COR-L47 (cell line): ENCODE data around the gene MACROD2.
"Not testable (repeated sequence)": the region's sequence is repeated elsewhere in the genome, so short reads cannot be mapped to it uniquely, and the experiment has no call there.

ENCODE experiments used
- DNase-seq: peaks from one replicate; lab custom pipeline; 2025; lab: John Stamatoyannopoulos, UW

MACROD2 gene

GRCh38 chr20:15370370-15370769 lies 1375.1 kb downstream of the MACROD2 start:
- no peak for DNase-seq

DNA sequence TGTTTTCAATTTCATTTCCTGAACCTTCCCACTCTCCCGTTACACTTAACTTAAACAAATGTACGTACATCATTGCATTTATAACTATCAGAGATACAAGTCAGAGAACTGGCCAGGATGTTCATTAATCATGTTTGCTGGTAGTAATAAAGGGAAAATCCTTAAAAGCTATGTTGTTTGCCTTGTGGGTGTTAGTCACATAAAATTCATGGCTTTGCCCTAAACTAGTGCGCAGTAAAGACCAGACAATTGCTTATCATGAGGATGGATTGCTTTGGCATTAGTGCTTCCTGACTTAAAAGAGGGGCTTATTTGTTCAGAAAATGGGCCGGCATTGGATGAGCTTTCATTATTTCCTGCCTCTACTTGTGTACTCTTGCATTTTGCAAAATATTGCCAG lies 1379.4 kb downstream of the MACROD2 start:
- DNase-seq = no peak

- DNase-seq = no peak
Measured at GRCh38 chr20:15375836-15376235, 1380.5 kb downstream of the MACROD2 start.

- DNase-seq = not testable (repeated sequence)
Measured at GRCh38 chr20:15377603-15378002, 1382.3 kb downstream of the MACROD2 start.

DNA sequence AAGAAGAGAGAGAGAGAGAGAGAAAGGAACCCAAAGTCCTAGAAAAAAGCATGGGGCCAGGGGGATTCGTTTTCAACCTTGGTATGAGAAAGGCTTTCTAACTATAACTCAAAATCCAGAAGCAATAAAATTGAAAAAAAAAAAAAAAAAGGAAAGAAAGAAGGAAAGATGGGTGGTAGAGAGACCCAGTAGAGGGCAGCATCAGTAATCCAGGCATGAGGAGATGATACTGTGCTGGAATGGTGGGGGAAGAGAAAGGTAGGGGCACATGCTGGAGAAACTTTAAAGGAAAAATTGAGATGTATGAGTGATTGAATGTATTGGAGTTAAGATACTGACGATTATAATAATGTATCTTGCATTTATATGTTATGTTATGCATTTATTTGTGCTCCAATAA lies 1382.8 kb downstream of the MACROD2 start:
- DNase-seq = no peak

- no peak for DNase-seq
Measured at GRCh38 chr20:15379681-15380296, 1384.5 kb downstream of the MACROD2 start.

DNA sequence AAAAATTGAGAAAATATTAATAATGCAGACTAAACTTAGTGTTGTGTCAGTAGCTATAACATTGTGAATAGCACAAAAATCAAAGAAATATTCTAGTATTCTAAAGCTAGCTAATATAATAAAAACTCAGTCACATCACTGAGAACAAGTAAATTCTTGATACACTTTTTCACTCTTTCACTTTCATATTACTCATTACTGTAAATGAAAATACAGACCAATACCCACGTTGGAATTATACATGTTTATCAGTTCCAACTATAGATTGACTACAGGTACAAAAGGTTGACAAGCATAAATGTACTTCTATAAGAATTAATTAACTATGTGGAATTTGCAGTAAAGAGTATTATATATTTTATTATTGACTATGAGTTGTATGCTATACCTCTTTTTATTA lies 1385.5 kb downstream of the MACROD2 start:
- no peak for DNase-seq

GRCh38 chr20:15387228-15387627 lies 1391.9 kb downstream of the MACROD2 start:
- no peak for DNase-seq

- no peak for DNase-seq
Measured at GRCh38 chr20:15395457-15395856, 1400.1 kb downstream of the MACROD2 start.

DNA sequence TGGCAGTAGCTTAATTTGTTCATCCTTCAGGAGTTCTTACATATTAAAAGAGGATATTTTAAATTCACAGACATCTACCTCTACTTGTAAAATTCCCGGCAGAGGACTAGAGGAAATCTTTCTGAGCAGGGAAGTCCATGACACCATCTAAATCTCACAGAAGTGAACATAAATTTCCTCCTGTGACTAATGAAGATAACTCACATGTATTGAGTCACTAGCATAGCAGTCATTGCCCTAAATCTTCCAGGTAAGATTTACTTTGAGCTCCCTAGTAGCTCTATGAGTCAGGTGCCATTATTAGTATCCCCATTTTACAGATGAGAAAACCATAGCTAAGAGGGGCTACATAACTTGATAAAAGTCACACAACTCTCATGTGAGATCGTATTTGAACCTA lies 1400.7 kb downstream of the MACROD2 start:
- DNase-seq = no peak

DNA sequence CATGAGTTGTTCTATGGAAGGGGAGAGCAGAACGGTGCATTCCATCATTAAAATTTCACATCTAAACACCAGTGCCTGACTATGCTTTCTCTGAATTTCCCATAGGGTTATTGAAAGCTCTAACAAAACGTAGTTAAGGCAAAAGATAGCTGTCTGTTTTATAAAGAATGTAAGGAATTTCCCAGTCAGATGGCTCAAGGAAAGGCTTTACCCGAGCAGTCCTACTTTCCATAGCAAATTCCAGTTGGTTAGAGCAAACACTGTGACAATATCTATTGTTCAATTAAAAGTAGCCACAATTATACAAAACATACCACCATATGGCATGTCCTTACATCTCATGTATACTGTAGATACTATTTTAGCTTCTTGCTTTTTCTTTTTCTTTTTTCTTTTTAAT lies 1401.6 kb downstream of the MACROD2 start:
- DNase-seq = no peak

GRCh38 chr20:15399781-15400180 lies 1404.5 kb downstream of the MACROD2 start:
- DNase-seq = no peak

DNA sequence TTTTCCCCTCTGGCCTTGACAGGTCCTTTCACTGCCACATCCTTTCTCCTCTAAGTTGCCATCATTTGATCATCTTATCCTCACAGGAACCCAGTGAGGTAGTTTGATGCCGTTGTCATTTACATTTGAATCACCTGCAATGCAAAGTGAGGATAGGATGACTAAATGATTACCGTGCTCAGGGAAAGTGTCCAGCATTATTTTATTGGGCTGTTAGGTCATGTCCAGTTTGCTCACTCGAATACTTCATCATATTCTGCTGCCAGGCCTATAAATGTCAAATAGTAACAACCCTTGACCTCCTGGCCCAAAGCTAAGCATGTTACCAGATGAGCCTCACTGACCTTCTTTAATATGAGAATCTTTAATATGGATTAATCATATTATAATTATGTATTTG lies 1410.8 kb downstream of the MACROD2 start:
- DNase-seq = no peak

DNA sequence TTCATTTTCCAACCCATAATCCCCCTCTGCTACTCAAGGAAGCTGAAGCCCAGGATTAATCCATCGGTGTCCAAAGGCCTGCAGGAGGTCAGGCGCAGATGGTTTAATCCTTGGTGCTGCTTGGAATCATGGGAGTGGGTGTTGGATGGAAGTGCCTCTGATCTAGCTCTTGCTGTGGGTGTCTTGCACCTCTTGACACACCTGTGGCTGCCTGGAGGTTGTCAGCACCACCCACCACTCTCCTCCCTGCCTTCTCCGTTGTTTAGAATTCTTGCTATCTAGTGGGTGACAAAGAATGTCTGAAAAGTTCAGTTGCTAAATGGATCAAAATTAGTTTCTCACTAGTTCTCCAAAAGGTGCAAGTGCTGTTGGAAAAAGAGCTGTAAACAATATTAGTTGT lies 1416.5 kb downstream of the MACROD2 start:
- no peak for DNase-seq

DNA sequence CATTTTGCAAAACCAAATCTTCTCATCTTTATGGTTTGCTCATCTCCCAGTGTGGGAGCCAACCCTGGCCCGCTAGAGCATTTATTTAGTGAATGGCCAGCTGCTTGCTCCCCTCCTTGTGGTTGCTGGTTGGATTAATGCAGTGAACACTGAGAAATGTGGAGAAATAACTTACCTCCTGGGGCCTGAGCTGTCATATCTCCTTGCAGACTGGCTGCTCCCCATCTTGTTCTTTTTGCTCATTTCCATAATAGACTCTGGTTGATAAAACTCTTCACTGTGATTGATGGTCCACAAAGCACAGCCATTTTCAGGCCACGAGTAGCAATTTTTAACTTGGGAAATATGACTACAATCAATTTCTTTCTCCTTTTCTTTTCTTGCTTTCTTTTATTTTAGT lies 1420.6 kb downstream of the MACROD2 start:
- no peak for DNase-seq

GRCh38 chr20:15419856-15420255 lies 1424.5 kb downstream of the MACROD2 start:
- DNase-seq = no peak

- DNase-seq = no peak
Measured at GRCh38 chr20:15422966-15423365, 1427.7 kb downstream of the MACROD2 start.

DNA sequence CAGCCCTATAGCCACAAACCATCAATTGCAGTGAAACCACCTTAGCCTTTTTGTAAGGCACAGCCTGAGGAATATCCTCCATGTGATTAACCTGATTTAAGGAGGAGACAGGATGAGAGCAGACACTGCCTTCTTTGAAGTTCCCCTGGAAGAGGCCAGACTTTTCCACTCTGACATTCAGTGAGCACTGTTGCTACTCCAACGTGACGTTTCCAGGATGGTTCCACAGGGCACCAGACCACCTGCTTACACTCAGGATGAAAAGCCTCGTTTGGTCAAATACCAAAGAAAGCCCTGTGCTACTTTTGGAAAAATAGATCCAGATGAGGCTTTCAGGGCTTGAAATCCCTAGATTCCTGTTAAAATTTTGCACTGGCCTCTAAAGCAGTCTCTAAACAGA lies 1444.2 kb downstream of the MACROD2 start:
- DNase-seq = no peak

GRCh38 chr20:15440049-15440820 lies 1444.9 kb downstream of the MACROD2 start:
- no peak for DNase-seq

GRCh38 chr20:15445056-15445840 lies 1449.9 kb downstream of the MACROD2 start:
- no peak for DNase-seq

- no peak for DNase-seq
Measured at GRCh38 chr20:15446373-15446772, 1451.1 kb downstream of the MACROD2 start.

DNA sequence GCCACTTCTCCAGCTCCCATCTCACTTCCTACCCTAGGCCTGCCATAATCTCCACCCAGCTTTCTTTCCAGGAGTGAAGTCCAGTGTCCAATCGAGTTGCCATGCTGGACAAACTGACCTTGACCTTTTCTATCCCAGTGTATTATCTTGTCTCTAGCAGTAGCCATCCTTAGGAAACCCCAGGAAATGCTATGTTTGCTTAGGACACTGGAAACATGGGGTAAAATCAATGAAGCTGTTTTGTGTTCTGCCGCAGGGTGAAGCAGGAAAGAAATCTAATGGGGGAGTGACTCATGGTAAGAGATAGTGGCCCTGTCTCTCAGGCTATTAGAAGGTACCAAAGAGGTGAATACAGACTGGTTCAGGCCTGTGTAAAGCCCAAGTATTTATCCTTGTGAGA lies 1452.2 kb downstream of the MACROD2 start:
- no peak for DNase-seq

- DNase-seq = no peak
Measured at GRCh38 chr20:15449061-15449460, 1453.7 kb downstream of the MACROD2 start.
